Stimulated activated naive CD8-positive, alpha-beta T cell treated with anti-CD3 and anti-CD28 coated beads, Interleukin-15, Interleukin-2, amounts not matched to agents 100 ng/mL and 50 ng/mL, for 24 hours (primary cell): Measurements from ENCODE around the gene RRP1.
"Not testable (repeated sequence)": the region's sequence is repeated elsewhere in the genome, so short reads cannot be mapped to it uniquely, and the experiment has no call there.

Experiments
- H3K27ac Mint-ChIP-seq: one replicate; pipeline ENCODE4 v1.8.0; 2021; ENCODE audit warnings: mild to moderate bottlenecking, mixed read lengths
- H3K27me3 Mint-ChIP-seq: one replicate; pipeline ENCODE4 v1.8.0; 2021; ENCODE audit warnings: mixed read lengths
- H3K36me3 Mint-ChIP-seq: one replicate; pipeline ENCODE4 v1.8.0; 2021; ENCODE audit warnings: low read depth, mixed read lengths
- H3K4me1 Mint-ChIP-seq: one replicate; pipeline ENCODE4 v1.8.0; 2021; ENCODE audit warnings: low read depth, mixed read lengths
- H3K4me3 Mint-ChIP-seq: one replicate; pipeline ENCODE4 v1.8.0; 2021; ENCODE audit warnings: mild to moderate bottlenecking, mixed read lengths
- H3K9me3 Mint-ChIP-seq: one replicate; pipeline ENCODE4 v1.8.0; 2021; ENCODE audit warnings: mixed read lengths

RRP1 gene

GRCh38 chr21:43840259-43840658 is 50.9 kb downstream of the RRP1 start:
- H3K36me3 Mint-ChIP-seq, result no peaks in the 10 kb centered on the region
- no peak overlapping the region for H3K4me3 Mint-ChIP-seq
- H3K27ac Mint-ChIP-seq, result no peak overlapping the region
- H3K9me3 Mint-ChIP-seq, result no peaks in the 10 kb centered on the region
- peaks cover 38% of the 10 kb centered on the region for H3K27me3 Mint-ChIP-seq
- peaks cover 18% of the 10 kb centered on the region for H3K4me1 Mint-ChIP-seq

- Mint-ChIP-seq H3K36me3 (no peaks in the 10 kb centered on the region), H3K27ac (peak overlapping the region; percentile 39), H3K4me1 (peaks cover 18% of the 10 kb centered on the region), H3K4me3 (peak overlapping the region; percentile 34), H3K27me3 (peaks cover 15% of the 10 kb centered on the region), H3K9me3 (no peaks in the 10 kb centered on the region)
Observed at GRCh38 chr21:43842742-43843141, 53.4 kb downstream of the RRP1 start.

GRCh38 chr21:43844906-43845305 is 55.5 kb downstream of the RRP1 start:
- H3K27ac Mint-ChIP-seq, H3K9me3 Mint-ChIP-seq, H3K4me1 Mint-ChIP-seq, H3K27me3 Mint-ChIP-seq, H3K4me3 Mint-ChIP-seq, H3K36me3 Mint-ChIP-seq: not testable (repeated sequence)

- H3K4me3 Mint-ChIP-seq, result no peak overlapping the region
- H3K4me1 Mint-ChIP-seq, result peaks cover 8% of the 10 kb centered on the region
- no peak overlapping the region for H3K27ac Mint-ChIP-seq
- no peaks in the 10 kb centered on the region for H3K9me3 Mint-ChIP-seq
- no peaks in the 10 kb centered on the region for H3K36me3 Mint-ChIP-seq
- H3K27me3 Mint-ChIP-seq, result no peaks in the 10 kb centered on the region
Observed at GRCh38 chr21:43845386-43845785, 56.0 kb downstream of the RRP1 start.

- Mint-ChIP-seq H3K9me3 (peaks cover 4% of the 10 kb centered on the region), H3K4me3 (no peak overlapping the region), H3K36me3 (no peaks in the 10 kb centered on the region), H3K4me1 (peaks cover 8% of the 10 kb centered on the region), H3K27me3 (no peaks in the 10 kb centered on the region), H3K27ac (no peak overlapping the region)
Observed at GRCh38 chr21:43846430-43846829, 57.1 kb downstream of the RRP1 start.

GRCh38 chr21:43847301-43847700 is 57.9 kb downstream of the RRP1 start:
- H3K4me3 Mint-ChIP-seq, result no peak overlapping the region
- no peak overlapping the region for H3K27ac Mint-ChIP-seq
- H3K36me3 Mint-ChIP-seq, result no peaks in the 10 kb centered on the region
- H3K27me3 Mint-ChIP-seq, result no peaks in the 10 kb centered on the region
- peaks cover 4% of the 10 kb centered on the region for H3K9me3 Mint-ChIP-seq
- peaks cover 6% of the 10 kb centered on the region for H3K4me1 Mint-ChIP-seq

- Mint-ChIP-seq H3K4me1 (peaks cover 3% of the 10 kb centered on the region), H3K36me3 (no peaks in the 10 kb centered on the region), H3K27ac (no peak overlapping the region), H3K9me3 (peaks cover 4% of the 10 kb centered on the region), H3K27me3 (peaks cover 3% of the 10 kb centered on the region), H3K4me3 (no peak overlapping the region)
Observed at GRCh38 chr21:43848771-43849170, 59.4 kb downstream of the RRP1 start.

GRCh38 chr21:43849532-43850299 is 60.3 kb downstream of the RRP1 start:
- peaks cover 6% of the 10 kb centered on the region for H3K27me3 Mint-ChIP-seq

GRCh38 chr21:43850728-43851295 is 61.4 kb downstream of the RRP1 start:
- H3K27ac Mint-ChIP-seq, result no peak overlapping the region
- no peaks in the 10 kb centered on the region for H3K36me3 Mint-ChIP-seq
- H3K4me3 Mint-ChIP-seq, result no peak overlapping the region
- H3K9me3 Mint-ChIP-seq, result peaks cover 4% of the 10 kb centered on the region
- peaks cover 20% of the 10 kb centered on the region for H3K4me1 Mint-ChIP-seq
- H3K27me3 Mint-ChIP-seq, result peaks cover 13% of the 10 kb centered on the region

More at GRCh38 chr21:43849532-43850299, 60.3 kb downstream of the RRP1 start:
- Mint-ChIP-seq H3K27ac (no peak overlapping the region), H3K4me3 (no peak overlapping the region), H3K36me3 (no peaks in the 10 kb centered on the region), H3K9me3 (peaks cover 4% of the 10 kb centered on the region), H3K4me1 (peaks cover 9% of the 10 kb centered on the region)

- no peaks in the 10 kb centered on the region for H3K36me3 Mint-ChIP-seq
- H3K9me3 Mint-ChIP-seq, result peaks cover 4% of the 10 kb centered on the region
- peaks cover 16% of the 10 kb centered on the region for H3K27me3 Mint-ChIP-seq
- peaks cover 24% of the 10 kb centered on the region for H3K4me1 Mint-ChIP-seq
- H3K27ac Mint-ChIP-seq, result no peak overlapping the region
- no peak overlapping the region for H3K4me3 Mint-ChIP-seq
Observed at GRCh38 chr21:43851593-43851992, 62.2 kb downstream of the RRP1 start.

GRCh38 chr21:43853851-43854772 is 64.7 kb downstream of the RRP1 start:
- peaks cover 24% of the 10 kb centered on the region for H3K4me1 Mint-ChIP-seq
- H3K9me3 Mint-ChIP-seq, result peaks cover 4% of the 10 kb centered on the region
- H3K27ac Mint-ChIP-seq, result no peak overlapping the region
- no peak overlapping the region for H3K4me3 Mint-ChIP-seq
- H3K36me3 Mint-ChIP-seq, result no peaks in the 10 kb centered on the region
- peaks cover 16% of the 10 kb centered on the region for H3K27me3 Mint-ChIP-seq
